Loucy (cell line): ENCODE results near the gene PARP6.

ENCODE experiments used
- H2AFZ ChIP-seq: fragments of 200-600 bp; sonication (generic); 2 replicates; pipeline ENCODE4 v1.6.0; 2016; ENCODE audit warnings: antibody characterized with exemption, mild to moderate bottlenecking, low read length, moderate library complexity
- H3F3A ChIP-seq: fragments of 200-600 bp; 2 replicates; pipeline ENCODE4 v1.6.0; 2016; ENCODE audit warnings: antibody characterized with exemption, low read depth, mild to moderate bottlenecking
- H3K27me3 ChIP-seq: fragments of 200-600 bp; sonication (generic); 2 replicates; pipeline ENCODE4 v1.6.1; 2014; ENCODE audit warnings: low read length, mild to moderate bottlenecking; ENCODE audit not compliant: insufficient read depth, poor library complexity, severe bottlenecking
- H3K36me3 ChIP-seq: fragments of 200-600 bp; sonication (generic); 2 replicates; pipeline ENCODE4 v1.6.1; 2016; ENCODE audit warnings: low read length; ENCODE audit not compliant: insufficient read depth
- H3K4me1 ChIP-seq: fragments of 200-600 bp; sonication (generic); 2 replicates; pipeline ENCODE4 v1.5.1; 2014; ENCODE audit warnings: low read length, mild to moderate bottlenecking; ENCODE audit not compliant: insufficient read depth, poor library complexity, severe bottlenecking
- H3K4me2 ChIP-seq: fragments of 200-600 bp; sonication (generic); 2 replicates; pipeline ENCODE4 v1.6.0; 2014; ENCODE audit warnings: antibody characterized with exemption, low read length, low read depth, mild to moderate bottlenecking; ENCODE audit not compliant: poor library complexity, severe bottlenecking
- H3K4me3 ChIP-seq: fragments of 200-600 bp; sonication (generic); 2 replicates; pipeline ENCODE4 v1.5.1; 2014; ENCODE audit warnings: low read length, mild to moderate bottlenecking, mixed read lengths; ENCODE audit not compliant: poor library complexity, severe bottlenecking
- H3K79me2 ChIP-seq: fragments of 200-600 bp; sonication (generic); 2 replicates; pipeline ENCODE4 v1.6.1; 2014; ENCODE audit warnings: low read length; ENCODE audit not compliant: insufficient read depth
- H3K9ac ChIP-seq: fragments of 200-600 bp; sonication (generic); 2 replicates; pipeline ENCODE4 v1.6.0; 2014; ENCODE audit warnings: mild to moderate bottlenecking, low read depth, low read length, moderate library complexity; ENCODE audit not compliant: poor library complexity, severe bottlenecking
- H3K9me2 ChIP-seq: fragments of 200-600 bp; sonication (generic); replicated peaks from 2 replicates; pipeline ENCODE4 v1.6.1; 2016; ENCODE audit warnings: low read depth, low read length, mixed read lengths
- H3K9me3 ChIP-seq: fragments of 200-600 bp; sonication (generic); 2 replicates; pipeline ENCODE4 v1.6.1; 2014; ENCODE audit warnings: mild to moderate bottlenecking, antibody characterized with exemption, low read length, low read depth; ENCODE audit not compliant: insufficient read depth
- H4K20me1 ChIP-seq: fragments of 200-600 bp; sonication (generic); 2 replicates; pipeline ENCODE4 v1.6.0; 2014; ENCODE audit warnings: antibody characterized with exemption, low read length, mild to moderate bottlenecking; ENCODE audit not compliant: insufficient read depth, poor library complexity, severe bottlenecking
- EZH2phosphoT487 ChIP-seq: fragments of 200-600 bp; IDR thresholded peaks from 2 replicates; pipeline ENCODE4 v1.6.1; 2018; ENCODE audit warnings: antibody characterized with exemption, mild to moderate bottlenecking, moderate library complexity, borderline replicate concordance
- TF ChIP-seq, protein P1 (sequence below): fragments of 200-600 bp; sonication (generic); conservative IDR thresholded peaks from 2 replicates; pipeline ENCODE4 v1.5.1; 2014; ENCODE audit warnings: mild to moderate bottlenecking, antibody characterized with exemption, low read length

Gene PARP6

DNA sequence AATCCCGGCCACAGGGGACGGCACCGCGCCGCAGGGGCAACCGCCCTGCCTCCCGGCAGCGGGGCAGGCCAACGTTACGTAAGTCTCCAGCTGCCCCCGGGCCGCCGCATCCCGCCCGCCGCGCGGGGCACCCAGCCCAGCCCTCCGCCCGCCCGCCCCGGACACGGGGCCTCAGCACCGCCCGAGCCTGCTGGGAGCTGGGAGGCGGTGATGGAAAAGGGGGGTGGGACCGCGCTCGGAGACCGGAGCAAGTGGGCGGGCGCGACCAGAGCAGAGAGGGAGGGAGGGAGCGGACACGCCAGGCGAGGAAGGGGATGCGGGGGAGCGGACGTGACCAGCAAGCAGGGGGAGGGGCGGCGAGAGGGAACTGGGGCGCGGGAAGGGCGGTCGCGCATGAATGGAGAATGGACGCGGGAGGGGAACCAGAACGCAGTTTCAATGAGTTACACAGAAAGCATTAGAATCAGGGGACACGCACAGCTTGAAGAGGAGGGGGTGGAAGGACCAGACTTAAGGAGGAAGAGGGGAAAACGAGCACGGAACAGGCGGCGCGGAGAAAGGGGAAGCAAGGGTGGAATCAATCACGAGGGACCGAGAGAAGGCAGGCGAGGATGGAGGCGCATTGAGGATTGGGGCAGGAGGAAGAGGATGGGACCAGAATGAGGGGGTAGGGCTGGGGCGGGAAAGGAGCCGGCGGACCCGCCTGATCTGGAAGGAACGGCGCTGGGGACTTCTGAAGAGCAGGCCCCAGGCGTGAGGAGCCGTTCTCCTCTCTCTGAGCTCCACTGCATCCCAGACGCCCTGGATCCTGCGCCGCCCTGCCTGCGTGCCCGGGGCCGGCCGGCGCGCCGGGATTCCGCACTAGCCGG, 41.9 kb downstream of the PARP6 start:
- no peaks in the 10 kb centered on the region for H3K9me3 ChIP-seq
- peaks cover 10% of the 10 kb centered on the region for H3K27me3 ChIP-seq
- H3F3A ChIP-seq, result peaks cover 20% of the 10 kb centered on the region
- peaks cover 63% of the 10 kb centered on the region for H3K79me2 ChIP-seq
- H2AFZ ChIP-seq, result peak overlapping the region; percentile 54
- peak overlapping the region; percentile 83 for H3K4me2 ChIP-seq
- H3K9ac ChIP-seq, result peak overlapping the region; percentile 99
- H4K20me1 ChIP-seq, result peaks cover 55% of the 10 kb centered on the region
- no peaks in the 10 kb centered on the region for H3K9me2 ChIP-seq
- TF ChIP-seq, protein P1, sequence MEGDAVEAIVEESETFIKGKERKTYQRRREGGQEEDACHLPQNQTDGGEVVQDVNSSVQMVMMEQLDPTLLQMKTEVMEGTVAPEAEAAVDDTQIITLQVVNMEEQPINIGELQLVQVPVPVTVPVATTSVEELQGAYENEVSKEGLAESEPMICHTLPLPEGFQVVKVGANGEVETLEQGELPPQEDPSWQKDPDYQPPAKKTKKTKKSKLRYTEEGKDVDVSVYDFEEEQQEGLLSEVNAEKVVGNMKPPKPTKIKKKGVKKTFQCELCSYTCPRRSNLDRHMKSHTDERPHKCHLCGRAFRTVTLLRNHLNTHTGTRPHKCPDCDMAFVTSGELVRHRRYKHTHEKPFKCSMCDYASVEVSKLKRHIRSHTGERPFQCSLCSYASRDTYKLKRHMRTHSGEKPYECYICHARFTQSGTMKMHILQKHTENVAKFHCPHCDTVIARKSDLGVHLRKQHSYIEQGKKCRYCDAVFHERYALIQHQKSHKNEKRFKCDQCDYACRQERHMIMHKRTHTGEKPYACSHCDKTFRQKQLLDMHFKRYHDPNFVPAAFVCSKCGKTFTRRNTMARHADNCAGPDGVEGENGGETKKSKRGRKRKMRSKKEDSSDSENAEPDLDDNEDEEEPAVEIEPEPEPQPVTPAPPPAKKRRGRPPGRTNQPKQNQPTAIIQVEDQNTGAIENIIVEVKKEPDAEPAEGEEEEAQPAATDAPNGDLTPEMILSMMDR, result no peak
- no peak for TF ChIP-seq EZH2phosphoT487
- H3K4me1 ChIP-seq, result peaks cover 45% of the 10 kb centered on the region
- peak overlapping the region; percentile 95 for H3K4me3 ChIP-seq
- peaks cover 7% of the 10 kb centered on the region; the same call in 1 of the 2 replicates for H3K36me3 ChIP-seq

DNA sequence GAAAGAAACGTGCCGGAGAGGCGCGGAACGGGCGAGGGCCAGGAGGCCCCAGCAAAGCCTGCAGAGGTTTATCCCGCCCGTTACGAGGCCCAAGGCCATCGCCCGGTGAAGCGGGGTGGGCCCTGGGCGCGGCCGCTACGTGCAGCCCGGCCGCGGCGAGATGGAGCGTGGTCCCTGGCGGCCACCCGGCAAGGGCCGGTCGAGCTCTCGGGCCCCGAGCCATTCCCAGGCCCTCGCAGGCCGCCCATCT, 42.5 kb downstream of the PARP6 start:
- Histone ChIP-seq H3K79me2 (peaks cover 68% of the 10 kb centered on the region), H3K9me3 (no peaks in the 10 kb centered on the region), H3K27me3 (peaks cover 10% of the 10 kb centered on the region), H3K9me2 (no peaks in the 10 kb centered on the region), H4K20me1 (peaks cover 60% of the 10 kb centered on the region), H3K36me3 (peaks cover 9% of the 10 kb centered on the region; the same call in 1 of the 2 replicates), H2AFZ (no peak overlapping the region), H3K4me1 (peaks cover 46% of the 10 kb centered on the region), H3K4me3 (peak overlapping the region; percentile 95), H3K9ac (peak overlapping the region; percentile 99), H3F3A (peaks cover 20% of the 10 kb centered on the region), H3K4me2 (peak overlapping the region; percentile 83)
- TF ChIP-seq EZH2phosphoT487, result no peak
- TF ChIP-seq, protein P1, result no peak

DNA sequence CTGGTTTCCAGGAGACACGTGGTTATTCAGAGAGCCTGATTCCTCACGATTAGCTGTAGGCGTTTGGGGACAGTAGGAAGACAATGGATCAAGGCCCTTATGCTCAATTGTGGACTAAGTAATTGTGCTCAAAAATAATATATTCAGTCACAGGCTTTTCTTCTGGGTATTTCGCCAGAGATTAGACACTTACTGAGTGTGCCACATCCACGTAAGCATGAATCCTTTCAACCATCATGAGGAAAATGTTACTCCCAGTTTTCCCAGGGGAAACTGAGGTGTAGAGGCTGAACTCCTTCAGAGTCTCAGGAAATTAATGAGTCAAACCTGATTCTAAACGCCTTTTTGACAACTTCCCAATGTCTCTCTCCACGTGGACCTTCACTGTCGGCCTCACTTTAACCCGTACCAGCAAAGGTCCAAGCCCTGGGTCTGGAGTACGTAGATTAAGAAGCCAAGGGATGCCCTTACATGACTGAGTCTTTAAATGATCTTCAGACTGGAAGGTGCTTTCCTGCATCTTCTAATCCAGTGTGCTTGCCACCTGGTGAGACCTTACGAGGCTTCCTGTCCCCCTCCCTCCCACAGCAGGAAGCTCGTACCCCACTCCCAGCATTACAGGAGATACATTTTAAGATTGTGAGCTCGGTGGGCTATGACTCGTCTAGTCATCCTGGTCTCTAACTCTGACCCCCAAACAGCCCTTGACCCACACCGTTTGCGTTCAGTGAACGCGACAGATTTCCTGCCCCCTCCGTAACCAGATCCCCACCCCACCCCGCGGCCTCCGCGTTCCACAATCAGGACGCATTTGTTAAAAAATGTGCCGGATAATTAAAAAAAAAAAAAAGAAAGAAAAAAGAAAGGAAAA, 43.0 kb downstream of the PARP6 start:
- Histone ChIP-seq H2AFZ (no peak overlapping the region), H3K4me3 (peak overlapping the region; percentile 95), H3K27me3 (peaks cover 10% of the 10 kb centered on the region), H3K9me2 (no peaks in the 10 kb centered on the region), H3K9ac (peak overlapping the region; percentile 99), H3K79me2 (peaks cover 73% of the 10 kb centered on the region), H3F3A (peaks cover 20% of the 10 kb centered on the region), H3K9me3 (no peaks in the 10 kb centered on the region), H3K4me2 (peak overlapping the region; percentile 83), H3K36me3 (peaks cover 12% of the 10 kb centered on the region; the same call in 1 of the 2 replicates), H3K4me1 (peaks cover 50% of the 10 kb centered on the region), H4K20me1 (peaks cover 64% of the 10 kb centered on the region)
- TF ChIP-seq EZH2phosphoT487, result no peak
- TF ChIP-seq, protein P1, result no peak
